HG03108 (cell line): ENCODE results near the gene PRMT7.

ENCODE experiments used
- ATAC-seq: cut with Tn5 transposase; IDR thresholded peaks from one replicate; pipeline ENCODE4 v1.9.1; 2021; ENCODE audit warnings: moderate library complexity; ENCODE audit not compliant: unreplicated experiment

Gene PRMT7

DNA sequence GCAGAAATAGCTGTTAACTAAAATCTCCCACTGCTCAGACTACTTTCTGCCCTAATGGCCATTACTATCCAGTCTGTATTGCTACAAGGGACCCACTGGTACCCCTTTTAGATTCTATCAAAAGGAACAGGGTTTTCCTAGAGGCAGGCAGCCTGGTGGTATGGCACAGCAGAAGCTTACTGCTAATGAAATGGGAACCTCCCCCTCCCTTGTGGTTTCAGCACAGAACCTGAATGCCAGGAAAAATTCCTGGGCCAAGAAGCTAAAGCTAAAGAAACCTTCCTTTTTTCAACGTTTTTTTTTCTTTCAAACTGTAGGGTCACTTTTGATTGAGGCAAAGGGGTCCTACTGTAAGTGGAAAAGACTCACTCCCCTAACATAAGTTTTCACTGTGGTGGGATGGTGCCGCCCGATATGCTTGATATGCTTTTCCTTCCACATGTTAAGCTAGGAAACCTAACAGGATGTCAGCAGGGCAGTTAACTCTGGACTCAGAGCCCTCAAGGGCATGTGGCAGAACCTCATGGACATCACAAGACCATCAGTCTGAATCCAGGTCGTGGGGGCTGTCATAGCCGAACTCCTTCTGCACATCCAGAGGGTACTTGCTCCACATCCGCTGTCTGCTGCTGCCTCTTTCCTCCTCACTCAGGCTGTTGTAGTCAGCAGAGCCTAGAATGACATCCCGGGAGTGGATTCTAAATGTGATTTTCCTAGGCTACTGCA, 9.9 kb upstream of the PRMT7 start:
- no peak for ATAC-seq

- no peak for ATAC-seq
Measured at GRCh38 chr16:68306633-68307032, 4.2 kb upstream of the PRMT7 start.

GRCh38 chr16:68309799-68310198, 1.0 kb upstream of the PRMT7 start:
- no peak for ATAC-seq

DNA sequence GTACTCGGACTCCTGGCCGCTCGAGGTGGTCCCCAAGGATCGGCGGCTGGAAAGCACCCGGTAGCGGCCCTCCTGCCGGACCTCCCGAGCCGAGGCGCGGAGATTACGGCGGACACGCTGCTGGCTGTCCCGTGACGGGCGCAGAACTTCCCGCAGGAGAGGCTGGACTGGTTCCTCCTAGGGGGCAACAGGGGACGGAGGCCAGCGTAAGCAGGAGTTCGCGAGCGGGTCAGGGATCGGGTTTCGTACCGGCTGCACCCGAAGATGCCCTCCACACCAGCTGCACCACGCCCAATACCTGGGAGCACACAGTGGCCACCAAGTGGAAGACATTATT, 414 bp upstream of the PRMT7 start:
- ATAC-seq = no peak

- ATAC-seq = no peak
Measured at GRCh38 chr16:68313116-68313515, 2.3 kb downstream of the PRMT7 start.

GRCh38 chr16:68319185-68319908, 8.5 kb downstream of the PRMT7 start:
- no peak for ATAC-seq

GRCh38 chr16:68324336-68324735, 13.5 kb downstream of the PRMT7 start:
- no peak for ATAC-seq

GRCh38 chr16:68324780-68325357, 14.1 kb downstream of the PRMT7 start:
- no peak for ATAC-seq

GRCh38 chr16:68328151-68328859, 17.5 kb downstream of the PRMT7 start:
- ATAC-seq = peak; percentile 56

DNA sequence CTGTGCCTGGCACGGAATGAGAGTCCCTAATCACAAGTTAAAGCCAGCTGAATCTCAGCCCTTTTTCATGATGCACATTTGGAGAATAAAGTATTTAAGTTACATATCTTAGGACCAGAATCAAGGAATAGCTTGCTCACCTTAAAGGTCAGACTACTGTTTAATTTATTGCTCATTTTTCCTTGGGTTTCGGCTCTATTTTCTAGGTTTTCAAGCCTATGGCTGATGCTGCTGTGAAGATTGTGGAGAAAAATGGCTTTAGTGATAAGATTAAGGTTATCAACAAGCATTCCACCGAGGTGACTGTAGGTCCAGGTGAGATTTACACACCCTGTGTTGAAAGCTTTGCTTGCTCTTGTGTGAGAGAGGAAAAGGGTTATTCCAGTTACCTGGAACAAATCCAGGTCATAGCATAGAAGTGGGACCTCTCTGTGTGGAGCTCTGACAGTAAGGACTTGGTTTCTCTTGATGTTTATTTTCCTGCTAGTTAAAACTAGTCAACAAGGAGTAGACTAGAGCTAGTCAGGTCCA, 18.1 kb downstream of the PRMT7 start:
- ATAC-seq = no peak

GRCh38 chr16:68331879-68332410, 21.1 kb downstream of the PRMT7 start:
- no peak for ATAC-seq

DNA sequence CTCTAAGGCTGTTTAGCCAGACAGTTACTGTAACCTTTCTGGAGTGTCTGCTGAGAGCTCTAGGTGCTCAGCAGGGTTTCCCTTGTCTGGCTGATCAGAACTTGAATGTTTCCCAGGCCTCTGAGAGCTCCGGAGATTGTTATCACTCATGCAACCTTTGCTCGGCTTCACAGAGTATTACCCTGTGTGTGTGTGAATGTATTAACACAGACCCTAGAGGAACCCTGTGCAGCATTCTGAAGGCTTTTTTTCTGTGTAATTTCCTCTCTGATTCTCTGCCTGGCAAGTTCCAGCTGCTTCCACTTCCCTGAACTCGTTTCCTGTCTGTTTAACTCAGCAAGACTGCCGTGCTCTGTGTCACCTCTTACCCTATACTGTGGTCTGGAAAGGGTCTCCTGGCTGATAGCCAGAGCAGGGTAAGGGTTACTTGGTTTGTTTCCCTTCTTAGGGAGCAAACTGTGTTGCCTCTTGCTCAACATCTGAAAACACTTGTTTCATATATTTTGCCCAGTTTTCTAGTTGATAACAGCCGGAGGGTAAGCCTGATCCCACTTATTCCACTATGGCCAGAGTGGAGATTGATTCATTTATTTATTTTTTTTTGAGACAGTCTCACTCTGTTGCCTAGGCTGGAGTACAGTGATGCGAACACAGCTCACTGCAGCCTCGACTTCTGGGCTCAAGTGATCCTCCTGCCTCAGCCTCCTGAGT, 21.7 kb downstream of the PRMT7 start:
- ATAC-seq = no peak

DNA sequence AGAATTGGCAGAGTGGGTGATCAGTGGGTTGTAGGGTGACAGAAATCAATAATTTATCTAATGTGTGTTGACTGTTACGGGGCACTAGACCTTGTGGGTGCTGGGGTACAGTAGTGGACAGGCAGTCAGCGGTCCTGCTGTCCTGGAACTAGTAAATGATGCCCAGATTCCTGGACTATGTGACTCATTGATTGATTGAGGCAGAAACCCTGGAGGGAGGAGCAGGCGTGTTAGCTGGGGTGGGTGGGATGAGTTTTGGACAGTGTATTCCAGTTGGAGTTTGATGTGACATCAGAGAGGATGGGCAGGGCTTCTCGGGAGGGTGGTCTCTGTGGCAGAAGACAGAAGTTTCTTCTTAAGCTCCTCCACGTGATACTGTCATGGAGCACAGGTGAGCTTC, 24.4 kb downstream of the PRMT7 start:
- no peak for ATAC-seq

DNA sequence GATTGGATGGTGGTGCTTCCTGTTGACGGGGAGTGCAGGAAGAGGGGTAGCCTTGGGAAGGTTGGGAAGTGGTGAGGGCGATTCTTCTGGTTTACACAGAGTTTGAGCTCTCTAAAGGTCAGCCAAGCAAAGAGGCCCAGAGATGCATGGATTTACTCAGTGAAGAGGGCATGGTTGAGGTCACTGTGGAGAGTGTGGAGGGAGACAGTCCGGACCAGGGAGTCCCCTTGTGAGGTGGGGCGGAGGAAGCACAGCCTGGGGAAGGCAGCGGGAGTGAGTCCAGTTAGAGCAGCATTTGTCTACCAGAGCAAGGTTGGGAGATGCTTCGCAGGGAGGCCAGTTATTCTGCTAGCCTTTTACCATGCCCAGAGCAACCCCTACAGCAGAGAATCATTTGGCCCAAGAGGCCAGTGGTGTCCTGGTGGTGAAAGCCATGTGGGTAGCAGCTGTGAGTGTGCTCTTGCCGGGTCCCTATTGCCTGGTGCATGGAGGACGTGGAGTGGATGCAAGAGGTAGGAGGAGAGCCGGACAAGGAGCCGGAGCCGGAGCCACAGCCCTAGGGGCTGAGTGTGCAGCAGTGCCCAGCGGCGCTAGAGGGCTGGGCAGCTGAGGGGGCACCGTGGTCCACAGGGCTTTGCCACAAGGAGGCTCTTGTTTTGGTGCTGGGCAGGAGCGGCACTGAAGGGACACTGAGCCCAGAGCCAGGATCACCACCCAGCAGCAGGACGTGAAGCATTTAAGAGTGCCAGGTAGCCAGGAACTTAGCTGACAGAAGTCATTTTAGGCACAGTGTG, 27.7 kb downstream of the PRMT7 start:
- no peak for ATAC-seq

DNA sequence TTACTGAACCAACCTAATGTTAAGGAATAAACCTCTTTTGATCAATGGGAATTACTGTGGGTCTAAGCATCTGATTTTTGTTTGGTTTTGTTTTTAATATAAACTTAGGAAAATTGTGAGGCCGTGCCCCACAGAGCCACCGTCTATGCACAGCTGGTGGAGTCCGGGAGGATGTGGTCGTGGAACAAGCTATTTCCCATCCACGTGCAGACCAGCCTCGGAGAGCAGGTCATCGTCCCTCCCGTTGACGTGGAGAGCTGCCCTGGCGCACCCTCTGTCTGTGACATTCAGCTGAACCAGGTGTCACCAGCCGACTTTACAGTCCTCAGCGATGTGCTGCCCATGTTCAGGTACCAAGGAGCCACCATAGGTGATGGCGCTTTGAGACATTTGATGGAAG, 28.4 kb downstream of the PRMT7 start:
- ATAC-seq = no peak

DNA sequence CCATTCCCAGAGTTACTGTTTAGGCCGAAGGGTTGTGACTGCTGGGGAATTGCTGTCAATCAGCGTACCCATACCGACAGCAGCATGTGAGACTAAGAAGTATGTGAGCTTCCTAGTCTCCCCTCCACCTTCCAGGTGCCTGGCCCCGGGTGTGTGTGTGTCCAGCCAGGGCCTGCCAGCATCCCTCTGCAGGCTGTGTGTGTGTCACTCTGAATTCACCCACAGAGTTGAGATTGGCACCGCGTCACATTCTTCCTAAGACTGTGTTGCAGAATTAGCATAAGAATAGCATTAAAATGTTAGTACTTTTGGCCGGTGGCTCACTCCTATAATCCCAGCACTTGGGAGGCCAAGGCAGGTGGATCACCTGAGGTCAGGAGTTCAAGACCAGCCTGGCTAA, 31.8 kb downstream of the PRMT7 start:
- ATAC-seq = no peak

GRCh38 chr16:68343137-68343536, 32.3 kb downstream of the PRMT7 start:
- ATAC-seq = no peak

- ATAC-seq = no peak
Measured at GRCh38 chr16:68344252-68344651, 33.4 kb downstream of the PRMT7 start.

GRCh38 chr16:68345351-68345810, 34.6 kb downstream of the PRMT7 start:
- ATAC-seq = no peak
